GM10847 (cell line): ENCODE results near the gene UPF2.

ENCODE experiments used
- POLR2A ChIP-seq: IDR thresholded peaks from 2 replicates; pipeline ENCODE4 v1.6.1; 2011; ENCODE audit not compliant: insufficient read length; ENCODE audit errors: extremely low read depth

Gene UPF2

GRCh38 chr10:12051241-12051640 is 8.6 kb upstream of the UPF2 start:
- TF ChIP-seq POLR2A = no peak

- no peak for TF ChIP-seq POLR2A
Observed at GRCh38 chr10:12050528-12050927, 7.9 kb upstream of the UPF2 start.

GRCh38 chr10:12048547-12048946 is 5.9 kb upstream of the UPF2 start:
- no peak for TF ChIP-seq POLR2A

GRCh38 chr10:12045596-12045995 is 3.0 kb upstream of the UPF2 start:
- TF ChIP-seq POLR2A = no peak

- peak; percentile 54 for TF ChIP-seq POLR2A
Observed at GRCh38 chr10:12042409-12042796, 206 bp downstream of the UPF2 start.

DNA sequence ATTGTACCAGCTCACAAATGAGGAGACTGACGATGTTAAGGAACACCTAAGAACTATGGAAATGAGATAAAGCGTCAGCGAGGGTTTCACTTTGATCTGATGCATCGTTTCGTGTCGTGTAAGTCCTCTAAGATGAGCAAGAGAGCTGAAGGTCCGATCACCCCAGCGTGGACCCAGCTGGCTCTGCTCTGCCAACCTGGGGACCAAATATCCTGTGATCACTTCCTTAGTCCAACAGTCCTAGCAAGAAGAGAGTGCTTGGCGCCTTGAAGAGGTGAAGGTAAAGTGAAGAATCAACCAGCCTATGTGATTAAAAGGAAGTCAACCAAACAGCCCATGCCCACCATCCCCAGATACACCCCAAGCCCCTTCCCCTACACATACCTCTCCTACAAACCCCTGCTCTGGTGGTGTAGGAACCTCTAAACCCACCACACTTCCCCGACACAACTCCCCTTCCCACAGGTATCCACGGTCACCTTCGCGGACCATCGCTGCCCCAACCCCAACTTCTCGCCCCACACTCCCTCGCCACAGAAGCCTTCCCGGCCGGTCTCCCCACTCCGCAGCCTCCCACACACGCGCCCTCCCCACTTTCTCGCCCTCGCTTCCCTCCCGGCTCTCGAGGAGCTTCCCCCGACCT is 722 bp downstream of the UPF2 start:
- TF ChIP-seq POLR2A = peak; percentile 18

DNA sequence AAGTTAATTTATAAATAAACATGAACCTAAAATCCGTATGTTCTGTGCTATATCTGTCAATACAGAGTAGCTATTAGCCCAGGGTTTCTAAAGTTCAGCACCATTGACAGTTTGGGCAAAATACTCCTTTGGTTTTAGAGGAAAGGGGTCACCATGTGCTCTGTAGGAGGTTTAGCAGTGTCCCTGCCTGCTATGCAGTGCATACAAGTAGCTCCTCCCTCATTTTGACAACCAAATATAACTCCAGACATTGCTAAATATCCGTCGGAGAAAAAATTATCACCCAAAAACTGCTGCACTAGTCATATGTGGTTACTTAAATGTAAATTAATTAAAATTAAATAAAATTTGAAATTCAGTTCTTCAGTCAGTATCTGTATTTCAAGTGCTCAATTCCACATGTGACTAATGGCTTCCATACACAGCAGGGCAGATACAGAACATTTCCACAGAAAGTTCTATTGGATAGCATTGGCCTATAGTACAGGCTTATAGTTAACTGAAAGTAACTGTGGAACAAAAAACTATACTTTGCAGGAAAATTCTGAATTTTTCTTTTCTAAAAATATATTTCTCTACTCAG is 6.4 kb downstream of the UPF2 start:
- TF ChIP-seq POLR2A = no peak

- no peak for TF ChIP-seq POLR2A
Observed at GRCh38 chr10:12031404-12031803, 11.2 kb downstream of the UPF2 start.

GRCh38 chr10:12027539-12027938 is 15.1 kb downstream of the UPF2 start:
- no peak for TF ChIP-seq POLR2A

DNA sequence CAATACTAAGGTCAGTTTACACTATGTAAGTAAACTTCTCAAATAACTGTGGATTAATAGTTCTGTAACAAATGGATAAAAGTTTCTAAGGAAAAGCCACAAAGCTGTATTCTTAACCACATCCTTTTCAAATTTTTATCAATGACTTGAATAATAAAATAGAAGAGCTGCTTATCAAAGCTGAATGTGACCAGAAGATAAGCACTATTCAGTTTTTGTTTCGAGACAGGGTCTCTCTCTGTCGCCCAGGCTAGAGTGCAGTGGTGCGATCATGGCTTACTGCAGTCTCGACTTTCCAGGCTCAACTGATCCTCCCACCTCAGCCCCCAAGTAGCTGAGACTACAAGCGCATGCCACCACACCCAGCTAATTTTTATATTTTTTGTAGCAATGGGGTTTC is 17.0 kb downstream of the UPF2 start:
- TF ChIP-seq POLR2A = no peak

GRCh38 chr10:12022580-12023257 is 19.9 kb downstream of the UPF2 start:
- no peak for TF ChIP-seq POLR2A

GRCh38 chr10:12020574-12020973 is 22.0 kb downstream of the UPF2 start:
- TF ChIP-seq POLR2A = no peak

DNA sequence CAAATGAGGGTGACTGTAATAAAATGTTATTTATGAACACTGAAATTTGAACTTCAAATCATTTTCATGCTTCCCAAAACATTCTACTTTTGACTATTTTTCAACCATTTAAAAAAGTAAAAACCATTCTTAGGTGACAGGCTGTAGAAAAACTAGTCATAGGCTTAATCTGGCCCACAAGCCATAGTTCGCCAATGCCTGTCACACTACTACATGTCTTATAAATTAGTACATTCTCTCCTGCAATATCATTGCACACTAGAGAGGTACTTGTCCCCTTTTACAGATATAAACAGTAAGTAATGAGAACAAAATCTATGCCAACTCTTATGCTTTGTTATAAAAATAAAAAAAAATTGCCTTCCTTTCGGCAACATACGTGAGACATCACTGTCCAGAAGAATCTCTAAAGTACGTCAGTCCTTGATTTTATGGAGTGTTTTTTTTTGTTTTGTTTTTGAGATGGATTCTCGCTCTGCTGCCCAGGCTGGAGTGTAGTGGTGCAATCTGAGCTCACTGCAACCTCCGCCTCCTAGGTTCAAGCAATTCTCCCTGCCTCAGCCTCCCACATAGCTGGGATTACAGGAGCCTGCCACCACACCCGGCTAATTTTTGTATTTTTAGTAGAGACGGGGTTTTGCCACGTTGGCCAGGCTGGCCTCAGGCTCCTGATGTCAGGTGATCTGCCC is 23.2 kb downstream of the UPF2 start:
- TF ChIP-seq POLR2A = no peak

GRCh38 chr10:12018438-12019282 is 23.9 kb downstream of the UPF2 start:
- no peak for TF ChIP-seq POLR2A

DNA sequence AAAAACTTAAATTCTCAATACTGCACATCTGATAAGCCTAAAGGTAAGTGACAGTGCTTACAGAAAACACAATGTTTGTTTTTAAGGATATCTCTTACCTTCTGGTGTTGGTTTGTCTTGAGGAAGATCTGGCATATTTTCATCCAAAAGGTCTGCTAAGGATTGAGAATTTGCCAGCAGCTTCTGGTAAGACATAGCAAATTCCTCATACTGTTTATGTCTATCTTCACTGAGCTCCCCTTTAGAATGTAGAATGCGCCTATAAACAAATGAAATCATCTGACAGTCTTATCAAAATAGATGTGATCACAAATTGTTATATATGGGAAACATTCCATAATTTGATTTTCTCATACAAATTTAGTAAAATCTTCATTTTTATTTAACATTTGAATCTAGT is 28.7 kb downstream of the UPF2 start:
- no peak for TF ChIP-seq POLR2A
